NCI-H345 treated with DMSO at 0.1 percent for 48 hours (cell line): Measurements from ENCODE around the gene EPB41L1.

Experiments
- DNase-seq: peaks from one replicate; lab custom pipeline; 2025; ENCODE audit not compliant: unreplicated experiment; lab: John Stamatoyannopoulos, UW

The EPB41L1 gene

GRCh38 chr20:36255445-36255844 lies 100.9 kb downstream of the EPB41L1 start:
- no peak for DNase-seq

DNA sequence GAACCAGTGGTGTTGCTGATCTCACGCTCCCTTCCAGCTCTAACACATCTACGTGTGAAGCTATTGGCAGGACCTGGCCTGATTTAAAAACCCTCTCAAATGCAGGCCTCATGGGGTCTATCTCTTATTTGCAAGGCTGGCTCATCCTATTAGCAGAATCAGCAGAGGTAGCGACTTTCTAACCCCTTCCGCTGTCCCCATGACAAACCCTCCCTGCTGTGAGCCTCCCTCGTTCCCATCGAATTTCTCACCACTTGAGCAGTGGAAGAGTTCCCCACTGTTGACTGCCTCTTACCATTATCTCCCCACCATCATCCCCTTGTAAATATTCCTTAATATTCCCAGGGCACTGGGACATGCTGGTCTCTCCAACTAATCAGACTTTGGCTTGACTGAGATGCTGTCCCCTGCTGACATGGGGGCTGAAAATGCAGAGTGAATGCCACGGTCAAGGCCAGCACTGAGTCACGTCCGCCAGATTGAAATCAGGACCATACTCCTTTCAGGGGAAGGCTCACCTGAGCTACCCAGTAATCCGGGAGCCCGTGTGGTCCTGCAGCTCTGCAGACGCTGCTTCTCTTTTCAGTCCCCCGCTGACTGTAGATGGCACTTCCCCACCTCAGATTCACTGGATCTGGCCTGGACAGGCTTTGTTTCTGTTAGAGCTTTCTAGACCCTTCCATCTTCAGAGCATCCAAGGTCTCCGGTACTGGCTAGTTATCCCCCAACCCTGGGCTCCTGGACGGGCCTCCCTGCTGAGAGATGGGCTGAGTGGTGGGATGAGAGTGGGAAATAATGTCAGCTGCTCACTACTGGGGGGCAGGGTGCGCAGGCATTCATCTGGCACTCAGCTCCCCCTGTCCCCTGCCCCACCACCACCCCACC lies 104.9 kb downstream of the EPB41L1 start:
- DNase-seq: no peak

DNA sequence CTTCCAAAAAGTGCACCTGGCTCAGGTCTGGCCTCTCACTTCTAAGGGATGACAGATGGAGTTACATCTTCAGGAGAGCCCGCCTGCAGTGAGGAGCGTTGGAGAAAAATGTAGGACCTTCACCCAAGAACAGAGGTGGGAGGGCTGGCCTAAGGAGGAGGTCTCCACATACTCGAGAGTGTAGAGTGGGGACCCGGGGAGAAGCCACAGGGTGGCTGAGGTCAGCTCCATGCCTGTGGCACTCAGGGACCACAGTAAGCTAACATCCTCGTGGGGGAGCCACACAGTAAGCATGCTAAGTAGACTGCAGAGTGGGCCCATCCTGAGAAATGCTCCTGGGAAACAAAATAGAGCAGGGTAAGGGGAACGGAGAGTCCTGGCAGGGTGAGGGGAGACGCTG lies 105.8 kb downstream of the EPB41L1 start:
- DNase-seq: no peak

GRCh38 chr20:36261389-36262105 lies 107.0 kb downstream of the EPB41L1 start:
- DNase-seq: no peak

DNA sequence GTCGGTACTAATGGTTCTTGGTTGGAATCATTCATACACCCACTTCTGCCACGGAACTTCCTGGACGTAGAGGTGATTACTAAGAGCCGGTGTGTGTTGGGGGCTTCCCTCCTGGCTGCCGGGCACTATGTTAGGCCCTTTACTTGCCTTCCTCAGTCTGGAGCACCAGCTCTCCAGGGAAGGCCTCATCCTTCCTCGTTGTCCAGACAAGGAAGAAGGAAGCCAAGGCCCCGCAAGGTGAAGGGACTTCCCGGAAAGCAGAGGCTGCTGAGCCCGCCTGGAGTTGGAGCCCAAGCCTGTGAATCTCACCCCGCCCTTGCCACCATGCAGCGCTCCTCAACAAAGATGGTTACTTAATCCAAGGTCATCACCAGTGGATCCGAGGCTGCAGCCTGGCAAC lies 107.9 kb downstream of the EPB41L1 start:
- DNase-seq: no peak

DNA sequence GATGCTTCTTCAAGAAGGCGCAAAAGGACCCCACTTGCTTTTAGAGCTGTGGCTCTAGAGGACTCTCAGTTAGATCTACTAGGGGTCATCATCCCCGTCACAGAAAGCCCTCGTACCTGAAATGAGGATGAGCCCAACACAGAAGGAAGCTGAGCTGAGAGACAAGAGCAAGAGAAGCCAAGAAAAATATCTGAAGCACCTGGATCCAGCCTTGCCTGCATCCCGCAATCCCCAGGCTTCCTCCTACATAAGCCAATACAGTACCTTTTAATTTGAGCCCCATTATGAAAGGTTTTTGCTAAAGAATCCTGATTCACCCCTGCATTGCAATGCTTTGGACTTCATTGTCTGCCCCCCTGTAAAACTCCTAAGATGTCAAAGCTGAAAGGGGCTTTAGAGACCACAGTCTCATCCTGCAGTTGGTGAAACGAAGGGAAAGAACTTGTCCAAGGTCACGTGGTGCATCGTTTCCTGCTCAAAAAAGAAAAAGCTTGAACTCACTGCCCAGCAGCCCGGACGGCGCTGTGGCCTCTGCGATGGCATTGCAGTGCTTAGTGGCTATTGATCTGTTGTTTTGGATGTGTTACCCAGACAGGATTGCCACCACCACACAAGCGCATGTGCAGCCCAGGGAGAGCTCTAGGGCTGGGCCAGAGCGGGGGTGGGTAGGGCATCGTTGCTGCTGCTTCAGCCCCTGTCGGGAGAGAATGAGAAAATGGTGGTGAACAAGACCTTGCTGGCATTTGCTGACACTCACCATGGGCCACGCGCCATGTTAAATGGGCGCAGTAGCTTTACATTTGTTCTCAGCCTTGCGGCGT lies 110.1 kb downstream of the EPB41L1 start:
- DNase-seq: no peak

DNA sequence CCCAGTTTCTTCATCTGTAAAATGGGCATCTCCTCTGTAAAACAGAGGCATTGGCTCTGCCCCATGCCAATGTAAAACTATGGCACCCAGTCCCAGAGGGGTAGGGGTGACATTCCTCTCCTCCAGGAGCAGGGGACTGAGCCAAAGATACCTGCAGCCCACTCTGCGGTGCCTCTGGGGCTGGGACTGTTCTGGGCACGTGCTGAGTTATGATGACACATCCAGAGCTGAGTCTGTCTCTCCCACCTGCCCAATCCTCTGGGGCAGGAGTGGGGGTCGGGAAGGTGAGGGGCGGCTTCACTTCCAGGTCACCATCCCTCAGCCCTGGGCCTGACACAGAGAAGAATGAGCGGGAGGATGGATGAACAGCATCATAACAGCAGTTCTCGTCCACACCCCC lies 111.6 kb downstream of the EPB41L1 start:
- DNase-seq: no peak

- DNase-seq: no peak
Measured at GRCh38 chr20:36267605-36268381, 113.3 kb downstream of the EPB41L1 start.

- DNase-seq: no peak
Measured at GRCh38 chr20:36268440-36269342, 114.2 kb downstream of the EPB41L1 start.

DNA sequence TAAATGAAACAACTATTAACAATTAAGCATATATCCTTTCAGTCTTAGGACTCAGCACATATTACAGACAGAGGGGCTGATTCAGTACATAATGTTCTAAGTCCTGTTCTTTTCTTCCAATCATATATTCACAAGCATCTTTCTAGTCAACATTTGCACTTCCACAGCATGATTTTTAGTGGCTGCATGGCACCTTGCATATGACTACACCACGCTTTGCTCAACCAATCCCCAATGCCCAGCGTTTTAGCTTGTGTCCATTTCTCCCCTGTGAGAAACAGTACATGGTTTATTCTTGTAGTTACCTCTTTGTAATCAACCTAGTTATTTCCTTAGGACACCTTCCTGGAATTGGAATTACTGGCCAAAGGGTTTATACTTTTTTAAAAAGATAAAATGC lies 115.0 kb downstream of the EPB41L1 start:
- no peak for DNase-seq

GRCh38 chr20:36270744-36271638 lies 116.5 kb downstream of the EPB41L1 start:
- DNase-seq: no peak

DNA sequence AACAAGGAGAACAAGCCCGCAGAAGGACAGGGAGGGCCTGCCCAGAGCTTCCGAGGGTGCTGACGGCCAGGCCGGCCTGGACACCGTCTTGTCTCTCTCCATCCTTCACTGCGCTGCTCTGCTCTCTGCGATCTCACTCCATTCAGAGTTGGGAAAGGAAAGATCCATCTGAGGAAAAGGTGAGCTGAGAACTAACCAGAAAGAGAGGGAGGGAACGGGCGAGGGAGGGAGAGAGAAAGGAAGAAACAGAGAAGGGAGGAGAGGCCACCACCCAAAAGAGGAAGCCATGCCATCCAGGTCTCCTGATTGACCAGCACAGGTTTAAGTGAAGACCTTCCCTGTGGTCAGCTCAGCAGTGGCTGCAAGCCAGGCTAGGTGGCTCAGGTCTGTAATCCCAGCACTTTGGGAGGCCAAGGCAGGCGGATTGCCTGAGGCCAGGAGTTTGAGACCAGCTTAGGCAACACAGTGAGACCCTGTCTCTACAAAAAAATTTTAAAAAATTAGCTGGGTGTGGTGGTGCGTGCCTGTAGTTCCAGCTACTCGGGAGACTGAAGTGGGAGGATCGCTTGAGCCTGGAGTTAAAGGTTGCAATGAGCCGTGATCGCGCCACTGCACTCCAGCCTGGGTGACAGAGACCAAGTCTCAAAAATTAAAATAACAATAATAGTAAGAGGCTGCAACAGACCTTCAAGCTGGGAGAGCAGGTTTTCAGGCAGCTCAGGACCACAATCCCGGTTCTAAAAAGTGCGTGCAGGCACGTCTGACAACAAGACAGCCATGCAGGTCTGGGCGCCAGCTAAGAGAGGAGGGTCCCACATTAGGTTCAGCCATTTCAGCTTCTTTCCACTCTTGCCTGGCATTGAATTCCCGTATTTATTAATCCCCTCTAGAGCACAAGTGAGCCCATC lies 117.4 kb downstream of the EPB41L1 start:
- no peak for DNase-seq

DNA sequence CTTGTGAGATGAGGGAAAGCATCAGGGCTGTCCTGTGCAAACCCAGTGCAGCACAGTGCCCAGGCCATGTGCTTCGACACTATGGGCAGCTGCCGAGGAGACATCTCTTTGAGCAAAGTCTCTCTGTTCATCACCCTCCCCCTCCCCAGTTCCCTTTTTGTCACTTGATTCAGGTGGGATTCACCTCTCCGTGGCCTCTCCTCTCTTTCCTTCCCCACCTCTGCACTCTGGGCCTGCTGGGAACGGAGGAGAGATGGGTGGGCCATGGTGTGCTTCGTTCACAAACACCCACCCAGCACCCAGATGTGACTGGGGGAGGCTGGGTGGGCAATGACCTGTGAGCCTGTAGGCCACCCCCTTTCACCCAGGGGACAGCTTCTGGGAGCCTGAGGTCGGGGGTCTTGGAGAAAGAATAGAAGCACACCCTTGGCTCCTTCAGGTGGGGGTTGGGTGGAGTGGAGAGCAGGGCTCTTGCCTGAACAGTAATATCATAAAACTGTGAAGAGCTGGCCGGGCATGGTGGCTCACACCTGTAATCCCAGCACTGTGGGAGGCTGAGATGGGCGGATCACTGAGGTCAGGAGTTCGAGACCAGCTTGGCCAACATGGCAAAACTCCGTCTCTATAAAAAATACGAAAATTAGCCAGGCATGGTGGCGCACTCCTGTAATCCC lies 118.1 kb downstream of the EPB41L1 start:
- DNase-seq: no peak

DNA sequence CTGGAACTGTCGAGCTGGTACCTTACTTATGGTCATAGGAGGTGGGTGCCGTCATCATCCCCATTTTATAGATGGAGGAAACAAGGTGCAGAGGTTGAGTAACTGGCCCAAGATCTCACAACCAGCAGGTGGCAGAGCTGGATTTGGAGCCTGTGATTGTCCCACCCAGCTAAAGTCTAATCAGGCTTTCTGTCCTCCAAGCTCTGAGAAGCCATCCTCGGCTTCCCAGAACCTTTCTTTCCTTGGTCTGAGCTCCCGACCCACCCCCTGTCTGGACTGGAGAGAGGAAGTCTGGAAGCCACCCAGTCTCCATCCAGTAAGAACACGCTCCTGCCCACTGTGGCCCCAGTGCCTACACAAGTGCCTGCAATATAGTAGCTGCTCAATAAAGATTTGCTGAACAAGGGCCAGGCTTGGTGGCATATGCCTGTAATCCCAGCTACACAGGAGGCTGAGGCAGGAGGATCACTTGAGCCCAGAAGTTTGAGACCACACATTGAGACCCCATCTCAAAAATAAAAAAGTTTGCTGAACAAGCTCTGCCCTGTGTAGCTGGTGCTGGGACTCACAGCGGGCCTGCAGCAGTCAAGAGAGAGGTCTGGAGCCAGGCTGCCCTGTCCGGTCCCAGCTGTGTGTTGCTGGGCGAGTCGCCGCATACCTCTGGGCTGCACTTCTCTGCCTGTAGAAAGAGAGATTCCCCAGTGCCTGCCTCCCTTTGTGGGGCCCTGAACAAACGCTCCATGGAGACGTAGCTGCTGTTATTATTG lies 119.1 kb downstream of the EPB41L1 start:
- no peak for DNase-seq

- no peak for DNase-seq
Measured at GRCh38 chr20:36274181-36274841, 119.8 kb downstream of the EPB41L1 start.

DNA sequence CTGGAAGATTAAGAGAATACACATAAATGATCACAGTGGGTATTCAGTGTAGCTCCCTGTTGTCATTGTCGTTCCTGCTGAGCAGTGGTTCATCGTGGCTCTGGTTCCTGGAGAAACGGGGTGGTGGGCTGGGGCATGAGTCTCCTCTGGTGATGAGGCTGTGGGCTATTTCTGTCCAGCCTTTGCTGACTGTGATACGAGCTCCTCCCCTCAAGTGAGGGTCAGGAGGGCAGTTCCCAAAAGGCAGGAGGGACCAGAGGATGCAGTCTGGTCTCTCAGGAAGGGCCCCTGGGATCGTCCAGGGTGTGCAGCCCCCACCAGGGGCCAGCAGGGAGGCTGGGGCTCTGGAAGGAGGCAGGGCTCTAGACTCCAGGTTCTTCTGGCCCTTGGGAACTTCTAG lies 120.5 kb downstream of the EPB41L1 start:
- no peak for DNase-seq
